GM18519 (cell line): ENCODE results near the gene MYBPHL.

ENCODE experiments used
- ATAC-seq: cut with Tn5 transposase; IDR thresholded peaks from one replicate; pipeline ENCODE4 v1.9.1; 2021; ENCODE audit warnings: mild to moderate bottlenecking, moderate library complexity; ENCODE audit not compliant: unreplicated experiment, low FRiP score

MYBPHL gene, protein sequence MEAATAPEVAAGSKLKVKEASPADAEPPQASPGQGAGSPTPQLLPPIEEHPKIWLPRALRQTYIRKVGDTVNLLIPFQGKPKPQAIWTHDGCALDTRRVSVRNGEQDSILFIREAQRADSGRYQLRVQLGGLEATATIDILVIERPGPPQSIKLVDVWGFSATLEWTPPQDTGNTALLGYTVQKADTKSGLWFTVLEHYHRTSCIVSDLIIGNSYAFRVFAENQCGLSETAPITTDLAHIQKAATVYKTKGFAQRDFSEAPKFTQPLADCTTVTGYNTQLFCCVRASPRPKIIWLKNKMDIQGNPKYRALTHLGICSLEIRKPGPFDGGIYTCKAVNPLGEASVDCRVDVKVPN

DNA sequence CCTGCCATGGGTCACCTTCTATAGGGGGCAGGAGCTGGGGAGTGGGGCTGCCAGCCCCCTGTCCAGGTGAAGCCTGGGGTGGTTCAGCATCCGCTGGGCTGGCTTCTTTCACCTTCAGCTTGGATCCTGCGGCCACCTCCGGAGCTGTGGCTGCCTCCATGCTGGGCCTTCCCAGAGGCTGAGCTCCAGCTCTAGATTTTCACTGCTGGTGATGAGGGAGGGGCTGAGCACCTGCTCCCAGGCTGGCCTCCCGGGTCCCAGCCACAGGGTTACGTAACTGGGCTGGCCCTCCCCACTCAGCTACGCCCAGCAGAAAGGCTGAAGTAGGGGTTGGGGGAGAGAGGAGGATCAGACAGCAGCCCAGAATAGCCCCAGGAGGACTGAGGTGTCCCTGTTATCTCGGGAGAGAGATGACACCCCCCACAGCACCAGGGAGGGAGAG lies at the start of gene MYBPHL:
Gene MYBPHL, minus strand, starts transcription at position 180 of the 442 bp plus-strand sequence. Its CDS starts 20 bp downstream, at position 160.
- no peak for ATAC-seq

DNA sequence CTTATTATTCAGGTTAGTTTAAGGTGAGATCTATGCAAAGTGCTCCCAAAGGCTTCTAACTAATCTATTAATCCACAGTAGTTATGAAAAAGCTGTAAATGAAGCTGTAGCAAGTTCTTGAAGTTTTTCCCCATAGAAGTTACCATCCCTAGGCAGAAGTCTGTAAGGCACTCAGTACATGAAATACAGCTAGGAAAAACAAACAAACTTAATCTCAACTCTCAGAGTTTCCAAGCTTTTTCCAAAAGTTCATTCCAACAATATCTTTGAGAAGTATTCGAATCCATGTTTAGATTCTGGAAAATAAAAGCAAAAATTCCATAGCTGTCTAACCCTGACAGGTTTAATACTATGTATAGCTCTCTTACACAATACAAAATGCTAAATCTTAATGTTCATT lies 49.7 kb upstream of the MYBPHL start:
- no peak for ATAC-seq

DNA sequence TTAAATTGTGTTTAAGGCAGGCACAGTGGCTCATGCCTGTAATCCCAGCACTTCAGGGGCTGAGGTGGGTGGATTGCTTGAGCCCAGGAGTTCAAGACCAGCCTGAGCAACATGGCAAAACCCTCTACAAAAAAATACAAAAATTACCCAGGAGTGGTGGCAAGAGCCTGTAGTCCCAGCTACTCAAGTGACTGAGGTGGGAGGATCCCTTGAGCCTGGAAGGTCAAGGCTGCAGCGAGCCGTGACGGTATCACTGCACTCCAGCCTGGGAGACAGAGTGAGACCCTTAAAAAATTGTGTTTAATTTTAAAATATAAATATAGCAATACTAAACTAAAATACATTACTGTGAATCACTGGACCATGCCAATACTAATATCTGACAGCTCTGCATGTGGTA lies 48.1 kb upstream of the MYBPHL start:
- no peak for ATAC-seq

DNA sequence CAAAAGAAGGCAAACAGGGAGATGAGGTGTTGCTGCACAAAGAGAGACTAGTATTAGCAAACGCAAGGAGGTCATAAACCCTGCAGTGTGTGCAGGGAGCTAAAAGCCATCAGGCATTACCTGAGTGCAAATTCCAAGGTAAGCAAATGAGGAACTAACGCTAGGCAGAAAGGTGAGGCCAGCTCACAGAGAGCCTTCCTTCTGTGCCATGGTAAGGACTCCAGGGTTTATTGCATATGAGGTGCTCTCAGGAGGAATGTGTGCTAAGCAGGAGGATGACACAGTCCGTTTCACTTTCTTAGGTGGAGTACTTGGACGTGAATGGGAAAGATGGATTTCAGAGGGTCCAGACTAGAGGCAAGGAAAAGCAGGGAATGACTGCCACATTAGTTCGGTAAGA lies 44.6 kb upstream of the MYBPHL start:
- ATAC-seq: no peak

DNA sequence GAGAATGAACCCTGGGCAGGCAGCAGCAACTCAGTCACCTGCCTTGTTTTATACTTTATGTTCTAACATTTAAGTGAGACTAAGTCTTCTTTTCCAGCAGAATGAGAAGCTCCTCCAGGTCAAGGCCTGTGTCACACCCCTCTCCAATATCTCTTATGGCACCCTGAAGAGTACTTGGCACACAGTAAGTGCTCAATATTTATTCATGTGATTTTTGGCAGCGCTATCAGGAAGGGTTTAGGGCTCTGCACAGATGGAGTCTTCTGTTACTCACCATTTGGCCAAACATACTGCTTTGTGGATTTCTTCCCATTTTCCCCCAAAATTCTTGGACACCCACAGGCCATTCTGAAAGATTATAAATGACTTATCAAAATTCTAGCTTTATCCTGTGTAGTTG lies 43.8 kb upstream of the MYBPHL start:
- no peak for ATAC-seq

DNA sequence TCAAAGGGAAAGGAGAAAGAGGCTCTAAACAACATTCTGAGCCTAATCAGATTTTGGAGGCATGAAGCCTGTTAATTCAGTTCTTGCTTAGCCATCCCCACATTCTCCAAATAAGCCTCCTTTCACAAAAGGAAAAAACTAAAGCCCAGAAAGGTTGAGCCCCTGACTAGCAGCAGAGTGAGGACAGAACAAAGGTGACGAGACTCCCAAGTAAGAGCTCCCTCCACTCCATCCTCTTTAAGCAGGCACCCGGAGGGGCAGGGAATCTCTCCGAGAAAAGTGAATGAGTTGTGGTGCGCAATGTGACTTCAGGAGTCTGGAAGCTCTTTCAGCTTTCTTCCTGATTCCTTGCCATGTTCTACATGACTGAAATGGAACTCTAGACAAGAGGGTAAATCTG lies 43.4 kb upstream of the MYBPHL start:
- no peak for ATAC-seq

DNA sequence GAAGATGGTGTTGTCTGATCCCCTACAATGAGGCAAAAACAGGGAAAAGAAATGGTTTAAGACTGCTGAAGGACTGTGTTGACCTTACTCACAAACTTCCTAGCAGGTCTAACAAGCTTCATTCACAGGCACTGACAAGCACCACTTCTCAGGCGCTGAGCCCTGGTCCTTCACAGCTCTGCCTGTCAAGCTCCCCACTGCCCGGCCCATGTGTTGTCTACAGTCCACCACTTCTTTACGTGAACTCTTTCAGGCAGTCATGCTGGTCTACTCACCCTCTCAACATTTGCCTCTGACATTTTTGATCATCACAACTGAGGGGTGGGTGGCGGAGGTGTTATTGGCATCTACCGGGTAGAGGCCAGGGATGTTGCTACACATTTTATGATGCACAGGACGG lies 40.7 kb upstream of the MYBPHL start:
- no peak for ATAC-seq

DNA sequence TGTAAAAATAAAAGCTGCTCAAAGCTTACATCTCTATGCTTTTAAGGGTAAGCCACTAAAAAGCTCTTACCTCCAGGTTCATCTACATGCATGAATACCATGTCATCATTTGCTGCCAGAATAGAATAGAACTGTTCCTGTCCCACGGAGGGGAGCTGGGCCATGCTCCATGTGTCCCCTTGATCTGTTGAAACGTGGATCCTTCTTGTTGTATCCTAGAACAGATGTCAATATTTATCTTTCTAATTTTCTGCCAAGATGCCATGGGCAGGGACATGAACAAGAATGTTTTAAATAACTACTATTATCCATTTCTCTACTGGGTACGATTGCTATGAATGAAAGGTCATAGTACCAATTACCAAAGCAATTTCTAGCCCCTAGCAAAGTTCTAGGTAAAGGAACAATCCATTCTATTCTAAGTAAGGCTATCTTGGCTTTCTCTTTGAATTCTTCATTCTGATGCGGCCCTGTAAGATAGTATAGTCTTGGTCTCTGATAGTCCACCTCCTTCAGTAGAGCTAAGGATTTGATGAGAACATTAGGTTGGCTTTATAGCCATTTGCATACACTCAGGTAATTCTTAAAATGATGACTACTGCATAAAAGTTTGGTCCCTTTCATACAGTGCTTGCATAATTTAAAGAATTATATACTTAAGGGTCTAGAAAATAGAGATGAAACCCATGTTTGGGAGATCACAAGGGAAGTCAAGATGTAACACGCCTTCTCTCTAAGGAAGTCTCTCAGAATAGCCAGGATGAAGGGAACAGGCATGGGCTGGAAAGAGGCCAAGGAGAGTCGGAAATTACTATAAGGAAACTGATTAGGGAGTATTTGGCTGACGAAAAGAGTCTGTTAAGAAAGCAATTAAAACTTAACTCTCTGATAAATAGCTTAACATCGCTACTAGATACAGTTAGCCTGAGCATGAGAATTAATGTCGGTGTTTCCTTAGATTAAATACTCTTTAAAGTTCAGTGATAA lies 35.4 kb upstream of the MYBPHL start:
- ATAC-seq: no peak

DNA sequence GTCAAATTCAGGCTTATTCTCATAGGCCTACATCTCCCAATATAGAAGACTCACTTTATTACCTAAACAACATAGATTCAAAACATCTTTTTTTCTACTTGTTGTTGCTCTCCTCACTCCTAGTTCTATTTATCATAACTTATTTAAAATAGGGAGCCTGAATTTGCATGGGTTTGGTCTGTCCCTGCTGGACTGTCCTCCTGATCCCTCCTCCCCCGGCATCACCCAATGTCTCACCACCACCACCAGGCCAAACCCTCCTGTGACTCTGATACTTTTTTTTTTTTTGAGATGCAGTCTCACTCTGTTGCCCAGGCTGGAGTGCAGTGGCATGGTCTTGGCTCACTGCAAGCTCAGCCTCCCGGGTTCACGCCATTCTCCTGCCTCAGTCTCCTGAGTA lies 31.8 kb upstream of the MYBPHL start:
- no peak for ATAC-seq

DNA sequence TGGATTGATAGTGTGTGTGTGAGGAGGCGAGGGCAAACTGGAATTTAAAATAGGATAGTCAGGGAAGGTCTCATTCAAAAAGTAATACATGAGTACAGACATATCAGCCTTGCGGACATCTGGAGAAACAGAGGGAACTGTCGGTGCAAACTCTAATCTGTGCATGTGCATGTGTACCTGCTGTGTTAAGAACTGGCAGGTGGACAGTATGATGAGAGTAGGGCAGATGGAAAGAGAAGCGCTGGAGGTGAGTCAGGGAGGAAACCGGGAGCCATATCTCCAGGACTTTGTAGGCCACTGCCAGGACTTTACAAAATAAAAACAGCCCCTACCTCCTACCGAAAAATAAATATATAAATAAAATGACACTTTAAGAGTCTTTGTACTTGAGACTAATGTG lies 31.3 kb upstream of the MYBPHL start:
- no peak for ATAC-seq

DNA sequence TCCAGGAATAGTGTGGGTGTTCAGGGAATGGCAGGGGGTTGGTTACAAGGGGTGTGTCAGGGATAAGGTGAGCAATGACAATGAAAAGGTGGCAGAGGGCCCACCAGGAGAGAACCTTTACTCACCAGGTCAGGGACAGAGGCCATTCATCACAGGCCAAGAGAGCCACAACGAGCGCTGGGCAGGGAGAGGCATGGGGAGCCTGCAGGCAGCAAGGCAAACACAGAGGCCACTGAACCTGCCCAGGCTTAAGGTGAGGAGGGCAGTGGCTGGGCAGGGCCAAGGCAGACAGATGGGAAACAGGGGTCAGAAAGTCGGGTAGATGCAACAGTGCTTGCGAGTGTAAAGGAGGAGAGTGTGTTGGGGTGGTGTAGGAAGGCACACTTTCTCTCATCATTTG lies 28.3 kb upstream of the MYBPHL start:
- ATAC-seq: no peak

DNA sequence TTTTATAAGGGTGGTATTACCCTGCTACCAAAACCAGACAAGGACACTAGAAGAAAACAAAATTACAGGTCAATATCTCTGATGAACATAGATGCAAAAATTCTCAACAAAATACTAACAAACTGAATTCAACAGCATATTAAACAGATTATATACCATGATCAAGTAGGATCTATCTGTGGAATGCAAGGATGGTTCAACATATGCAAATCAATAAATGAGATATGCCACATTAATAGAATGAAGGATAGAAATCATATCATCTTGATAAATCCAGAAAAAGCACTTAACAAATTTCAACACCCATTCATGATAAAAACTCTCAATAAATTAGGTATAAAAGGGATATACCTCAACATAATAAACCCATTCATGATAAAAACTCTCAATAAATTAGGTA lies 24.3 kb upstream of the MYBPHL start:
- no peak for ATAC-seq

DNA sequence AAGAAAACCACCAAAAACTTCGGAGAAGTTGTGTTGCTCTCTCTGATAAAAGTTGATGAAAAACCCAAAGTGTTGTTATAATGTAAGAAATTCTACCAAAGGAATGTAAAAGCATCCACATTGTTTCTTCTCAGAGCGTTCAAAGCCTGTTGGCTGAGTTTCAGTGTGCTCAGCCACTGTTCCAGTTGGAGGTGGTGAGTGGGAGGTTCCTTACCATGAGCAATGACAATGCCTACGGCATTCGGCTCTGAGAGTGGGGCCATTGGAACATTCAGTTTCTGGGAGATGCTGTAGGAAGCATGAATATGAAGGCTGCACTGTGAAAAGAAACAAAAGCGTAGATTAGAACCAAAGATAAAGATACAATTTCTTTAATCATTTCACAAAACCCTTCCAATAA lies 20.5 kb upstream of the MYBPHL start:
- ATAC-seq: no peak

DNA sequence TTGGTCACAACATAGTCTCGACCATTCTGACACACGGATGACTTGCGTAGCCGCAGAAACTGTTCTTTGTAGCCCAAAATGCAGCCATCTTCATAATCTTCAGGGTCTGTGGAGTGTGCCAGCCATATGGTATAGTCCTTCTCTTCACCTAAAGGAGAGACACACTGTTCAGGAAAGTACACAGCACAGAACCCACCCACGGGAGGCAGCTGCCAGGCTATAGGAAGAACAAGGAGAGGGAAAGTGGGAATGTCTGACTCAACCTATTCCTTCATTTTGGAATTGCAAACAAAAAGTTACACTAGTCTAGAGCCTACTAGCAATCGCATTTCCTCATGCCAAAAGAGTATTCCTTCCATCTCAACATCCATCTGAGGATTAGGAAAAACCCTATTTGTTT lies 16.2 kb upstream of the MYBPHL start:
- no peak for ATAC-seq

DNA sequence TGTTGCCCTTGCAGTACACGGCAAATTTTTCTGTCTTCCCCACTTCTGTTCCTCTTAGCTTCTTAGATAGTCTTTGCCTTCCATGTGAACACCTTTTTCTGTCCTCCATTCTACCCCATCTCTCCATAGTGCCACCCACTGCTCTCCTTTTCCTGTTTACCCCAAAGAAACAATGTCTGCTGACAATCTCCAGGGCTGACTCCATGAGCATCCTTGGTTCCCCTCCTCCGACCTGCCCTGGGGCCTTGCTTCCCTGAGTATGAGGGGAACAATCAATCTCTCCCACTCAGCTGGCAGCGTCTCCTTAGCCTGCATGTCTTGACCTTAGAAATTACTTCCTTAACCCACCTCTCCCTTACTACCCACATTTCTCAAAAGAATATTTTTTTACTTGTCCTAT lies 12.3 kb upstream of the MYBPHL start:
- ATAC-seq: no peak

DNA sequence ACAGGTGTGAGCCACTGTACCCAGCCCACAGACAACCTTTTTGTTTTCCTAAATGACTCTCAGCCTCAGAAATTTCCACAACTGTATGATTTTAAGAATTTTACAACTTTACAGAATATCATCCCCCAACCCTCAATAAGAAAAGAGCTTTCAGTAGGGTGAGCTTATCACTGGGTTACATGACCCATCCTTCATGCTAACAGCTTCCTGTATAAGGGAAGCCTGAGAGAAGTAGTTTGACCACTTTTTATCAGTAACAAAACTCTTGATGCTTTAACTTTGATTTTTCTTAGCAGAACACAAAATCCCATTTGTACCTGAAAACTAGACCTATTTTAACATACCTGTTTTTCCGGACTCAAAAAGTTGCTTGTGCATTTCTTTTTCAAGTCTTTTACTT lies 9.7 kb upstream of the MYBPHL start:
- ATAC-seq: no peak

DNA sequence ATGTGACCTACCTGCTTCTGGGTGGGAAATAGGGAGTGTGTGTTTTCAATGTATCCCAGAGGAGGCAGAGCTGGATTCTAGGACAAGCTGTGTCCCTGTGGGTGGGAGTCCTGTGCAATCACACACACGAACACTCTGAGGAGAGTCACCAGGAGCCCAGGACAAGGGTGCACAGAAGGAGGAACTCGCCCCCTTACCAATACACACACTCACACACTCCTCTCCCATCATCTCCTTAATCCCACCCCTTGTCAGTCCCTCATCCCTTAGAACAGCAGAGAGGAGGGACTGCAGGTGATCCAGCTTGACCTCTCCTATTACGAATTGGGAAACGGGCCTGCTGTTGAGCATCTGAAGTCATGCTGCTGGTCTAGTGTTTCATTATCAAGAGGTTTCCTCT lies 8.5 kb upstream of the MYBPHL start:
- ATAC-seq: no peak

DNA sequence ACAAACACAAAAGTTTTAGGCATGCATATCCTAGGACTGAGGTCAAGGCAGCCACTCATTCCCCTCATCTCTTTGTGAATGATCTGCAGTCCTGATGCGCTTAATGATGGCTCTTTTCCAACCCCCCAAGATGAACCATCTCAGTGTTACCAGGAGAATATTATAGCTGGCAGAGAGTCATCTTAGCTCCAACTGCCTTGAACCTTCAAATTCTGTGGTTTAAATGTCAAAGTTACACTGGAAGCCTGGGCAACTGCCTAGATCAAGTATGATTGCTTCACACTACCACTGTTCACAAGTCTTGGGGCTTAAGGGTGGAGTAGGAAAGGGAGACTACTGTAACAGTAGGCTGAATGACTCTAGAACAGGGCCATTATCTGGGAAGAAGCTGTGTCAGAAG lies 8.0 kb upstream of the MYBPHL start:
- ATAC-seq: no peak

DNA sequence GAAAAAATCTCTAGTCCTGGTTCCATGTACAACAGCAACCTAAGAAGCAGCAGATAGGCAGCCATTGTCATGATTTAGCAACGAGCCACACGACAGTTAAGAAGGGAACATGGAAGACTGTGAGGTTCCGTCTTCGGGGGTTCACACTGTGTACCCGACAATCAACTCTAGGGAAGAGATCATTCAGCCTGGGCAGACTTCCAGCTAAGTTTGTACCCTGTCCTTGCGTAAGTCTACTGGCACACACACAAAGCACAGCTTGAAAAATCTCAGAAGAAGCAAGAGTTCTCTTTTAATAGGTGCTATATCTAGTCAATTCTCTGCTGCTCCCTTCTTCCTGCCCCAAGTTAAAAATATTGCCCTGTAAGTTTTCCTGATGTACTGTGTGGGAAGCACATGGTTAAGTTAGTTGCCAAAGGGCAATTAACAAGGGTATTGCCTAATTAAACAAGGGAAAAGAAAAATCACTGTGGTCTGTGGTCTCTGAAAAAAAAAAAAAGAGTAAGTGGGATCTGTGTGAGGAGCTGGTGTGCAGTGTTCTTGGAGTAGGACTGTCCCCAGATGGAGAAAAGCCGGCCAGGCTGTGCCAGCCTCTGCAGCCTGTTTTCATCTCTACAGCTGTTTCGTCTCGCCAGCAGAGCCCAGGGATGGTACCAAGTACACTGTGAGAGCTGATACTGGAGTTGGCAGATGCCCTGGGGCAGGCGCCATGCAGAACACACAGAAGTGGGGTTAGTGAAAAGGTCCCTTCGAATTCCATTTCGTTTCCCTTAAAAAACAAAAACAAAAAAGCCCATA lies 6.4 kb upstream of the MYBPHL start:
- ATAC-seq: no peak

DNA sequence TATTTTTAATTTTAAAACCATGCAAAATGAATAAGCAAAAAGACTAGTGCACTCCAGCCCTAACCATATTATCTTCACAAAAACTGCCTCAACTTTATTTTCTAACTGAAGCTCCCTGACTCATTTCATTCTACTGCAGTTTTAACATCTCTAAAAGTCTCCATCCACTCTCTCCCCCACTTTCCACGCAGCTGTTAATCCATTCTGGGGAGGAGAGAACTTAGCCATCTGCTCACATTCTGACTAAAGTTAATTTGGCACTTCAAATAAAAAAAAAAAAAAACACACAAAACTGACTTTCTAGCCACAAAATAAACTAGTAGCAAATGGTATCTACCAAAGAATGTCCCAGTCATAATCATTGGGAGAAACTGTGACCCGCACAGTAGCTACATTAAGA lies 5.4 kb upstream of the MYBPHL start:
- ATAC-seq: no peak

DNA sequence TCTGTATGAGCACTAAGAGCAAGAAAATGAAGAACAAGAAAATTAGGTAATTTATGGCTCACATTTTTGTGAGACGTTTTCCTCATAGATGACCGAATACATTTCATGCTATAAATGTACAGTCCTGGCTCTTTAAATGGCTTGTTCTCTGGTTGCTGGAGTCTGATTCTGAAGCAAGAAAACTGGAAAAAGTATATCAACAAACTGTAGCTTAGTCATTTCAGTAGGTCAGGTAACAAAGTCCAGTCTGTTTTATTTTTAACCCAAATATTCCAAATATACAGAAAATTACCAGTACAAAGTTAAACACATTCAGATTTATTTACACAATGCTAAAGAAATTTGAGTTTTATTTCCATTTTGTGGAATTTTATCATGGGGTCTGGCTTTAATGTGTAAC lies 2.5 kb upstream of the MYBPHL start:
- no peak for ATAC-seq
